ENCODE measurements around the gene AOPEP.
"Not testable (repeated sequence)": the region's sequence is repeated elsewhere in the genome, so short reads cannot be mapped to it uniquely, and the experiment has no call there.

Gene AOPEP

GRCh38 chr9:95003689-95004410 lies 277.4 kb downstream of the AOPEP start:
- DNase-seq = peak; percentile 59

GRCh38 chr9:95004411-95005277 lies 278.1 kb downstream of the AOPEP start:
- DNase-seq = peak; percentile 49

- no peak for DNase-seq
Measured at GRCh38 chr9:95005278-95006143, 279.0 kb downstream of the AOPEP start.

GRCh38 chr9:95007226-95007869 lies 280.8 kb downstream of the AOPEP start:
- DNase-seq = peak; percentile 51

- peak; percentile 34 for DNase-seq
Measured at GRCh38 chr9:95008151-95008771, 281.8 kb downstream of the AOPEP start.

- DNase-seq = no peak
Measured at GRCh38 chr9:95009459-95009858, 283.0 kb downstream of the AOPEP start.

GRCh38 chr9:95010431-95010838 lies 283.9 kb downstream of the AOPEP start:
- DNase-seq = no peak

GRCh38 chr9:95012035-95012708 lies 285.7 kb downstream of the AOPEP start:
- no peak for DNase-seq

GRCh38 chr9:95012902-95013301 lies 286.4 kb downstream of the AOPEP start:
- DNase-seq = no peak

GRCh38 chr9:95014917-95015316 lies 288.4 kb downstream of the AOPEP start:
- no peak for DNase-seq

GRCh38 chr9:95015569-95015968 lies 289.1 kb downstream of the AOPEP start:
- DNase-seq = no peak

GRCh38 chr9:95017062-95017461 lies 290.6 kb downstream of the AOPEP start:
- no peak for DNase-seq

GRCh38 chr9:95017661-95018060 lies 291.2 kb downstream of the AOPEP start:
- DNase-seq = no peak

- peak; percentile 74 for DNase-seq
Measured at GRCh38 chr9:95018099-95018936, 291.8 kb downstream of the AOPEP start.

GRCh38 chr9:95020644-95021043 lies 294.1 kb downstream of the AOPEP start:
- DNase-seq = not testable (repeated sequence)

- DNase-seq = no peak
Measured at GRCh38 chr9:95021166-95021886, 294.8 kb downstream of the AOPEP start.

GRCh38 chr9:95022657-95023056 lies 296.2 kb downstream of the AOPEP start:
- no peak for DNase-seq

- no peak for DNase-seq
Measured at GRCh38 chr9:95023217-95024003, 296.9 kb downstream of the AOPEP start.

- DNase-seq = no peak
Measured at GRCh38 chr9:95024097-95024671, 297.7 kb downstream of the AOPEP start.

Measured in NCI-H226 (cell line).